SK-N-SH (cell line): Measurements from ENCODE around the gene SYNJ1.

Source experiments
- CTCF ChIP-seq: fragments of 200-600 bp; sonication (generic); IDR thresholded peaks from 2 replicates; pipeline ENCODE4 v1.6.1; 2017; ENCODE audit warnings: antibody characterized with exemption, mild to moderate bottlenecking, moderate library complexity
- EP300 ChIP-seq, 2 experiments: IDR thresholded peaks; 2 replicates each; pipeline versions ENCODE4 v1.4.0 to v1.6.1; 2012; ENCODE audit warnings: borderline replicate concordance in 1 of 2, low read depth in 1 of 2, low read length in 1 of 2
- MAX ChIP-seq: IDR thresholded peaks from 2 replicates; pipeline ENCODE4 v1.4.0; 2012; ENCODE audit warnings: low read depth
- POLR2AphosphoS5 ChIP-seq: IDR thresholded peaks from 2 replicates; pipeline ENCODE4 v1.6.1; 2012; ENCODE audit warnings: low read depth, low read length
- REST ChIP-seq: IDR thresholded peaks from 2 replicates; pipeline ENCODE4 v1.6.1; 2012; ENCODE audit warnings: mild to moderate bottlenecking, low read depth, low read length, moderate library complexity
- SIN3A ChIP-seq: IDR thresholded peaks from 2 replicates; pipeline ENCODE4 v1.6.1; 2012; ENCODE audit warnings: low read depth, mild to moderate bottlenecking, low read length, moderate library complexity, borderline replicate concordance
- SMC3 ChIP-seq: IDR thresholded peaks from 2 replicates; pipeline ENCODE4 v1.6.1; 2012; ENCODE audit warnings: low read depth, low read length, improper control_type of control experiment
- USF1 ChIP-seq: IDR thresholded peaks from 2 replicates; pipeline ENCODE4 v1.4.0; 2012; ENCODE audit warnings: low read depth, borderline replicate concordance

GRCh38 chr21:32776743-32777142 is 48.9 kb upstream of the SYNJ1 start:
- TF ChIP-seq USF1 = no peak
- no peak for TF ChIP-seq CTCF
- no peak for TF ChIP-seq SIN3A
- TF ChIP-seq POLR2AphosphoS5 = no peak
- no peak for TF ChIP-seq REST
- no peak for TF ChIP-seq MAX
- TF ChIP-seq EP300 (IDR thresholded peaks at IDR 0.05; ENCODE audit: borderline replicate concordance in 1 of 2, low read depth in 1 of 2, low read length in 1 of 2) = no peak
- no peak for TF ChIP-seq SMC3
